ENCODE measurements around the gene RCAN3.

RCAN3 gene

DNA sequence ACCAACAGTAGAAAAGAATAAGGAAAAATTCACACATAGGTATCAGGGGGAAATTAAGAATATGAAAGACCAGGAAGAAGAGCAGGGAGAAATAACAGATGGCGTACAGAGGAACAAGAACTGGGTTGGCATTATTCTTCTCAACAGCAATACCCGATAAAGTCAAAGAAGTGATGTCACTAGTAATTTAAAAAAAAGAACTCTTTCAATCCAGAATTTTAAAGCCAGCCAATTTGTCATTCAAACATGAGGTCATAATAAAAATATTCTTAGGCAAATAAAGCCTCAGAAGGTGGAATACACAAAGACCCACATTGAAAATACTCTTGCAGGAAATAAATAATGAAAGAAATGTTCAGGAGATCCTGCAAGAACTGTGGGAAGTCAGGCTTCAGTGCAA is 62.1 kb downstream of the RCAN3 start:
- H3K4me1 ChIP-seq (ENCODE audit: low read length), result no peaks in the 10 kb centered on the region
- no peak for DNase-seq
- no peak overlapping the region for H2AFZ ChIP-seq (ENCODE audit: low read length)
- H3K9ac ChIP-seq (ENCODE audit: low read length), result no peak overlapping the region
- no peaks in the 10 kb centered on the region for H3K9me2 ChIP-seq (replicated peaks; ENCODE audit: insufficient read depth, low read length)
- no peak overlapping the region for H3K27ac ChIP-seq (ENCODE audit: low read length)
- H3K36me3 ChIP-seq (replicated peaks; ENCODE audit: insufficient read depth, low read length), result no peaks in the 10 kb centered on the region
- H3K79me2 ChIP-seq (ENCODE audit: low read length), result no peaks in the 10 kb centered on the region
- no peaks in the 10 kb centered on the region for H3K27me3 ChIP-seq (replicated peaks; ENCODE audit: insufficient read depth, low read length)
- H3K9me3 ChIP-seq (replicated peaks; ENCODE audit: insufficient read depth, low read length), result no peaks in the 10 kb centered on the region
- H3K4me3 ChIP-seq (ENCODE audit: low read length), result no peak overlapping the region
- H3F3A ChIP-seq (ENCODE audit: insufficient read depth, low read length), result no peaks in the 10 kb centered on the region
- no peaks in the 10 kb centered on the region for H4K20me1 ChIP-seq (ENCODE audit: insufficient read depth, low read length)
- TF ChIP-seq EZH2phosphoT487 (IDR thresholded peaks at IDR 0.05; ENCODE audit: low read length) (no peak), EZH2 (optimal IDR thresholded peaks at IDR 0.05; ENCODE audit: low read depth, low read length) (no peak)
- TF ChIP-seq, protein P1, sequence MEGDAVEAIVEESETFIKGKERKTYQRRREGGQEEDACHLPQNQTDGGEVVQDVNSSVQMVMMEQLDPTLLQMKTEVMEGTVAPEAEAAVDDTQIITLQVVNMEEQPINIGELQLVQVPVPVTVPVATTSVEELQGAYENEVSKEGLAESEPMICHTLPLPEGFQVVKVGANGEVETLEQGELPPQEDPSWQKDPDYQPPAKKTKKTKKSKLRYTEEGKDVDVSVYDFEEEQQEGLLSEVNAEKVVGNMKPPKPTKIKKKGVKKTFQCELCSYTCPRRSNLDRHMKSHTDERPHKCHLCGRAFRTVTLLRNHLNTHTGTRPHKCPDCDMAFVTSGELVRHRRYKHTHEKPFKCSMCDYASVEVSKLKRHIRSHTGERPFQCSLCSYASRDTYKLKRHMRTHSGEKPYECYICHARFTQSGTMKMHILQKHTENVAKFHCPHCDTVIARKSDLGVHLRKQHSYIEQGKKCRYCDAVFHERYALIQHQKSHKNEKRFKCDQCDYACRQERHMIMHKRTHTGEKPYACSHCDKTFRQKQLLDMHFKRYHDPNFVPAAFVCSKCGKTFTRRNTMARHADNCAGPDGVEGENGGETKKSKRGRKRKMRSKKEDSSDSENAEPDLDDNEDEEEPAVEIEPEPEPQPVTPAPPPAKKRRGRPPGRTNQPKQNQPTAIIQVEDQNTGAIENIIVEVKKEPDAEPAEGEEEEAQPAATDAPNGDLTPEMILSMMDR (IDR thresholded peaks at IDR 0.05; ENCODE audit: low read length), result no peak
- H3K4me2 ChIP-seq (ENCODE audit: low read depth, low read length), result no peak overlapping the region

DNA sequence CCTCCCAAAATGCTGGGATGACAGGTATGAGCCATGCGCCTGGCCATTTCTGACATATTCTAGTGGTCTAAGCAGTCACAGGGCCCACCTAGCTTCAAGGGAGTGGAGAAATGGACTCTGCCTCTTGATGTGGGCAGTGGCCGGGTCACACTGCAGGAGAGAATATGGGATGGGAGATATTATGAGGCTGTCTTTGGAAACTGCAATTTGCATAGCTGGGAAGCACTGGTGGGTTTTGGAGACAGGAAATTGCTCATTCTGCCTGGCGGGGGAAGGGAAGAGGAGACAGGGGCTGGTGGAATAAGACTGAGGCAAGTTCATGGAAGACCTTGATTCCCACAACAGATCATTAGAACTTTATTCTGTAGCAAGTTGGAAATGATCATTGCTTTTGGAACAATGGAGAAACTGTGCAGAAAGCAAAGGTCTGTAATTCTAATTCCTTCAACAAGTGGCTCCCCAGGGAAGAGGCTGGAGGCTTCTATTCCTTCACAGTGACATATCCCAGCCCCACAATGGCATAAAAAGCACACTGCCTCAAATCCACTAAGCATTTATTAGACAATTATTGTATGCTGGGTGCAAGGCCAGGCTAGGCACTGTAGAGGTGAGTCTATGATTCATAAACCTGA is 63.7 kb downstream of the RCAN3 start:
- Histone ChIP-seq H3K79me2 (ENCODE audit: low read length) (no peaks in the 10 kb centered on the region), H3K9me2 (replicated peaks; ENCODE audit: insufficient read depth, low read length) (no peaks in the 10 kb centered on the region), H3K36me3 (replicated peaks; ENCODE audit: insufficient read depth, low read length) (no peaks in the 10 kb centered on the region), H3K9me3 (replicated peaks; ENCODE audit: insufficient read depth, low read length) (no peaks in the 10 kb centered on the region), H3F3A (ENCODE audit: insufficient read depth, low read length) (no peaks in the 10 kb centered on the region), H4K20me1 (ENCODE audit: insufficient read depth, low read length) (no peaks in the 10 kb centered on the region), H3K4me1 (ENCODE audit: low read length) (no peaks in the 10 kb centered on the region), H3K4me3 (ENCODE audit: low read length) (no peak overlapping the region), H2AFZ (ENCODE audit: low read length) (no peak overlapping the region), H3K27ac (ENCODE audit: low read length) (no peak overlapping the region), H3K27me3 (replicated peaks; ENCODE audit: insufficient read depth, low read length) (no peaks in the 10 kb centered on the region), H3K9ac (ENCODE audit: low read length) (no peak overlapping the region), H3K4me2 (ENCODE audit: low read depth, low read length) (no peak overlapping the region)
- no peak for DNase-seq
- TF ChIP-seq, protein P1 (IDR thresholded peaks at IDR 0.05; ENCODE audit: low read length), result no peak
- no peak for TF ChIP-seq EZH2 (optimal IDR thresholded peaks at IDR 0.05; ENCODE audit: low read depth, low read length)
- no peak for TF ChIP-seq EZH2phosphoT487 (IDR thresholded peaks at IDR 0.05; ENCODE audit: low read length)

DNA sequence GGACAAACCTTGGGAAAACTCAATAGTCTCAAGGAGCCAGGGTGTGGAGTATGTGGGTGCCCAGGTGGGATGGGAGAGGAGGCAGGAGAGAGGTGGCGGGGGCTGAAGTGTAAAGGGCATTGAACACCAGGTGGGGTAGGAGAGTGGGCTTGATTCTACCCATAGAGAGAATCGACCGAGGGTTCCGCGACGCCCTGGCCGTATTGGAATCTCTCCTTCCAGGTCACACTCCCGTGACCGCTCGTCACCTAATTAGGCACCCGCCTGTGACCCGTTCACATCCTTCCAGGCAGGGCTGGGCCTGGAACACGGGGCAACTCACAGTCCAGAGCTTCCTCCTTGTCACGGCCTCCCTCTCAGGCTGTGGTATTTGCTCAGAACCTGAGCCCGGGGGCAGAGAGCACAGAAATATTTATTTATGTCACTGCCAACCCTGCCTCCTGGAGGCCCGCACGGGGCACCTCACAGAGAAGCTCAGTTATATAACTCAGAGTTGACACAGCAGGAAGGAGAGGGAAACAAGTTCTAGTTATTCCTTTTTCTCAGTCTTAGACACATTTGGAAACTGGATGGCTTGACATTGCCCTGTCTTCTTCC is 65.3 kb downstream of the RCAN3 start:
- Histone ChIP-seq H3K79me2 (ENCODE audit: low read length) (no peaks in the 10 kb centered on the region), H3K27ac (ENCODE audit: low read length) (no peak overlapping the region), H2AFZ (ENCODE audit: low read length) (no peak overlapping the region), H4K20me1 (ENCODE audit: insufficient read depth, low read length) (no peaks in the 10 kb centered on the region), H3K9me3 (replicated peaks; ENCODE audit: insufficient read depth, low read length) (no peaks in the 10 kb centered on the region), H3K27me3 (replicated peaks; ENCODE audit: insufficient read depth, low read length) (no peaks in the 10 kb centered on the region), H3F3A (ENCODE audit: insufficient read depth, low read length) (no peaks in the 10 kb centered on the region), H3K4me3 (ENCODE audit: low read length) (no peak overlapping the region), H3K36me3 (replicated peaks; ENCODE audit: insufficient read depth, low read length) (no peaks in the 10 kb centered on the region), H3K9me2 (replicated peaks; ENCODE audit: insufficient read depth, low read length) (no peaks in the 10 kb centered on the region), H3K9ac (ENCODE audit: low read length) (no peak overlapping the region), H3K4me2 (ENCODE audit: low read depth, low read length) (no peak overlapping the region), H3K4me1 (ENCODE audit: low read length) (0 out of 2 replicates have a peak, but pooled peaks cover 6% of the 10 kb centered on the region)
- no peak for DNase-seq
- TF ChIP-seq, protein P1 (IDR thresholded peaks at IDR 0.05; ENCODE audit: low read length), result no peak
- TF ChIP-seq EZH2 (optimal IDR thresholded peaks at IDR 0.05; ENCODE audit: low read depth, low read length) (no peak), EZH2phosphoT487 (IDR thresholded peaks at IDR 0.05; ENCODE audit: low read length) (no peak)

All from MM.1S (cell line).